Spleen (tissue), 7 donors: ENCODE results near the gene VWA1.
"Not testable (repeated sequence)": the region's sequence is repeated elsewhere in the genome, so short reads cannot be mapped to it uniquely, and the experiment has no call there.

Experiments used
- POLR2A ChIP-seq, 3 donors: fragments of 450-650 bp; IDR thresholded peaks; one replicate each; pipeline ENCODE4 v1.5.1; 2017; ENCODE audit warnings: antibody characterized with exemption in 3 of 3, mild to moderate bottlenecking in 1 of 3
- POLR2AphosphoS5 ChIP-seq, 3 donors: sonication (generic); formaldehyde crosslinking; IDR thresholded peaks; one replicate each; pipeline ENCODE4 v1.5.1; 2017; ENCODE audit warnings: antibody characterized with exemption in 3 of 3
- TF ChIP-seq, protein P1 (sequence below), 11 experiments: fragments of 200-600 bp in 7 of 11; fragments of 450-650 bp in 4 of 11; sonication (generic) in 4 of 11; IDR thresholded peaks in 8 of 11; conservative IDR thresholded peaks in 3 of 11; 1 replicate in 7 of 11; 2 replicates in 4 of 11; pipeline versions ENCODE4 v1.4.0 to v1.8.0; 2016 to 2021; ENCODE audit warnings: antibody characterized with exemption in 11 of 11, inconsistent platforms in 4 of 11, mild to moderate bottlenecking in 1 of 11
- donor health status: DM: no; HTN: no; CAD: no; lungs with moderate emphysema.
- donor health status: DM: no; HTN: no; CAD: no.
- donor health status: DM: no; HTN: no; CAD: no.

DNA sequence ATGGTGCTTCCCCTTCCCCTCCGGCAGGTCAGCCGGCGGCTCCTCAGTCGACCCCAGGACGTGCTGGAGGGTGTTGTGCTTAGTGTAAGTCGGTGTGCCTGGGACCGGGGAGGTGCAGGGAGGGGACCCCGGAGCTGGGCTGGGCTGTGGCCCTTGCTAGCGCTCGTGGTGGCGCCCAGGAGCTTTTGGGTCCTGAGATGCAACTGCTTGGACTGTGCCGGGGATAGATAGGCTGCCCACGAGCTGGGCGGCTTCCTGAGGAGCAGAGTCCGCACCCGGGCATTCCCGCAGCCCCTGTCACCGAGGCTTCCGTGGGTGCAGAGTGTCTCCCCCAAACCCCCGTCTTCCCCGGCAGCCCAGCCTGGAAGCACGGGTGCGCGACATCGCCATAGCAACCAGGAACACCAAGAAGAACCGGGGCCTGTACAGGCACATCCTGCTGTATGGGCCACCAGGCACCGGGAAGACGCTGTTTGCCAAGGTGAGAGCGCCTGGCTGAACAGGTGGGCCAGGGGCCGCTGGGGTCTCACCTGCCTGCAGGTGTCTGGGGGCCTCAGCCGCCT lies 50.3 kb downstream of the VWA1 start:
- TF ChIP-seq POLR2A, POLR2AphosphoS5 (IDR thresholded peaks at IDR 0.05): not testable (repeated sequence)
- TF ChIP-seq, protein P1, sequence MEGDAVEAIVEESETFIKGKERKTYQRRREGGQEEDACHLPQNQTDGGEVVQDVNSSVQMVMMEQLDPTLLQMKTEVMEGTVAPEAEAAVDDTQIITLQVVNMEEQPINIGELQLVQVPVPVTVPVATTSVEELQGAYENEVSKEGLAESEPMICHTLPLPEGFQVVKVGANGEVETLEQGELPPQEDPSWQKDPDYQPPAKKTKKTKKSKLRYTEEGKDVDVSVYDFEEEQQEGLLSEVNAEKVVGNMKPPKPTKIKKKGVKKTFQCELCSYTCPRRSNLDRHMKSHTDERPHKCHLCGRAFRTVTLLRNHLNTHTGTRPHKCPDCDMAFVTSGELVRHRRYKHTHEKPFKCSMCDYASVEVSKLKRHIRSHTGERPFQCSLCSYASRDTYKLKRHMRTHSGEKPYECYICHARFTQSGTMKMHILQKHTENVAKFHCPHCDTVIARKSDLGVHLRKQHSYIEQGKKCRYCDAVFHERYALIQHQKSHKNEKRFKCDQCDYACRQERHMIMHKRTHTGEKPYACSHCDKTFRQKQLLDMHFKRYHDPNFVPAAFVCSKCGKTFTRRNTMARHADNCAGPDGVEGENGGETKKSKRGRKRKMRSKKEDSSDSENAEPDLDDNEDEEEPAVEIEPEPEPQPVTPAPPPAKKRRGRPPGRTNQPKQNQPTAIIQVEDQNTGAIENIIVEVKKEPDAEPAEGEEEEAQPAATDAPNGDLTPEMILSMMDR (IDR thresholded peaks at IDR 0.05 in 8 of 11, conservative IDR thresholded peaks at IDR 0.05 in 3 of 11), result not testable (repeated sequence)
